ENCODE results near the gene TRMT61A. TPM values are rescaled to one million over a fixed set of nuclear protein-coding genes. Genes with fewer than 3 reads are reported as not detected.
"Not testable (repeated sequence)": the region's sequence is repeated elsewhere in the genome, so short reads cannot be mapped to it uniquely, and the experiment has no call there.

Gene TRMT61A
- total RNA-seq, 1 experiment from 2014 or later, result 29.0 TPM

GRCh38 chr14:103508521-103509329, 20.3 kb upstream of the TRMT61A start:
- DNase-seq (ENCODE audit: low read depth), result no peak

- DNase-seq (ENCODE audit: low read depth), result no peak
Observed at GRCh38 chr14:103509864-103510723, 18.9 kb upstream of the TRMT61A start.

GRCh38 chr14:103510724-103511693, 18.0 kb upstream of the TRMT61A start:
- DNase-seq (ENCODE audit: low read depth), result no peak

GRCh38 chr14:103512180-103512579, 16.8 kb upstream of the TRMT61A start:
- DNase-seq (ENCODE audit: low read depth), result not testable (repeated sequence)

GRCh38 chr14:103512701-103513611, 16.0 kb upstream of the TRMT61A start:
- peak; percentile 41 for DNase-seq (ENCODE audit: low read depth)

- no peak for DNase-seq (ENCODE audit: low read depth)
Observed at GRCh38 chr14:103514596-103515421, 14.2 kb upstream of the TRMT61A start.

GRCh38 chr14:103516426-103517173, 12.4 kb upstream of the TRMT61A start:
- no peak for DNase-seq (ENCODE audit: low read depth)

GRCh38 chr14:103517174-103517566, 11.8 kb upstream of the TRMT61A start:
- no peak for DNase-seq (ENCODE audit: low read depth)

GRCh38 chr14:103517721-103518421, 11.1 kb upstream of the TRMT61A start:
- no peak for DNase-seq (ENCODE audit: low read depth)

GRCh38 chr14:103518422-103519042, 10.5 kb upstream of the TRMT61A start:
- peak; percentile 72 for DNase-seq (ENCODE audit: low read depth)

- DNase-seq (ENCODE audit: low read depth), result peak; percentile 86
Observed at GRCh38 chr14:103519043-103519836, 9.8 kb upstream of the TRMT61A start.

- DNase-seq (ENCODE audit: low read depth), result no peak
Observed at GRCh38 chr14:103519837-103520212, 9.2 kb upstream of the TRMT61A start.

GRCh38 chr14:103520269-103520656, 8.7 kb upstream of the TRMT61A start:
- no peak for DNase-seq (ENCODE audit: low read depth)

- DNase-seq (ENCODE audit: low read depth), result peak; percentile 70
Observed at GRCh38 chr14:103520657-103521437, 8.1 kb upstream of the TRMT61A start.

GRCh38 chr14:103521438-103521950, 7.5 kb upstream of the TRMT61A start:
- no peak for DNase-seq (ENCODE audit: low read depth)
